OCI-LY1 (cell line): Measurements from ENCODE around the gene SLX4IP.

Experiments
- H2AFZ ChIP-seq: fragments of 200-600 bp; sonication (generic), shearing (Covaris generic); 2 replicates; pipeline ENCODE4 v1.6.0; 2014; ENCODE audit warnings: antibody characterized with exemption, mild to moderate bottlenecking, low read length
- H3F3A ChIP-seq: fragments of 200-600 bp; sonication (generic), shearing (Covaris generic); 2 replicates; pipeline ENCODE4 v1.6.0; 2014; ENCODE audit warnings: mild to moderate bottlenecking, antibody characterized with exemption, low read length, moderate library complexity; ENCODE audit not compliant: insufficient read depth
- H3K27ac ChIP-seq: fragments of 200-600 bp; sonication (generic); 2 replicates; pipeline ENCODE4 v1.5.1; 2014; ENCODE audit warnings: low read length, mixed run types, mild to moderate bottlenecking, low read depth; ENCODE audit not compliant: poor library complexity, severe bottlenecking
- H3K27me3 ChIP-seq: fragments of 200-600 bp; sonication (generic); 2 replicates; pipeline ENCODE4 v1.6.0; 2014; ENCODE audit warnings: antibody characterized with exemption, mild to moderate bottlenecking, low read length, moderate library complexity; ENCODE audit not compliant: insufficient read depth
- H3K36me3 ChIP-seq: fragments of 200-600 bp; sonication (generic); 2 replicates; pipeline ENCODE4 v1.6.1; 2014; ENCODE audit warnings: mild to moderate bottlenecking, antibody characterized with exemption, low read length, moderate library complexity, mixed read lengths; ENCODE audit not compliant: insufficient read depth
- H3K4me1 ChIP-seq: fragments of 200-600 bp; sonication (generic); 2 replicates; pipeline ENCODE4 v1.5.1; 2014; ENCODE audit warnings: mild to moderate bottlenecking, low read length, moderate library complexity; ENCODE audit not compliant: insufficient read depth, severe bottlenecking
- H3K4me2 ChIP-seq: fragments of 200-600 bp; sonication (generic), shearing (Covaris generic); 2 replicates; pipeline ENCODE4 v1.6.1; 2014; ENCODE audit warnings: low read length
- H3K4me3 ChIP-seq: fragments of 200-600 bp; sonication (generic); 2 replicates; pipeline ENCODE4 v1.5.1; 2014; ENCODE audit warnings: low read length, low read depth, mild to moderate bottlenecking, mixed read lengths; ENCODE audit not compliant: poor library complexity, severe bottlenecking
- H3K79me2 ChIP-seq: fragments of 200-600 bp; shearing (Covaris generic); 2 replicates; pipeline ENCODE4 v1.6.1; 2016; ENCODE audit warnings: mixed run types, low read length, mixed read lengths; ENCODE audit not compliant: insufficient read depth
- H3K9ac ChIP-seq: fragments of 200-600 bp; sonication (generic), shearing (Covaris generic); 2 replicates; pipeline ENCODE4 v1.6.1; 2014; ENCODE audit warnings: mild to moderate bottlenecking, low read length, mixed read lengths
- H3K9me2 ChIP-seq: fragments of 200-600 bp; sonication (generic), shearing (Covaris generic); 2 replicates; pipeline ENCODE4 v1.6.1; 2014; ENCODE audit warnings: low read depth, mild to moderate bottlenecking, low read length, mixed read lengths
- H3K9me3 ChIP-seq: fragments of 200-600 bp; shearing (Covaris generic); 2 replicates; pipeline ENCODE4 v1.6.1; 2014; ENCODE audit warnings: low read length, mixed read lengths
- H4K20me1 ChIP-seq: fragments of 200-600 bp; sonication (generic), shearing (Covaris generic); 2 replicates; pipeline ENCODE4 v1.6.0; 2016; ENCODE audit warnings: mild to moderate bottlenecking, low read length; ENCODE audit not compliant: insufficient read depth
- CTCF ChIP-seq: fragments of 200-600 bp; sonication (generic), shearing (Covaris generic); IDR thresholded peaks from 2 replicates; pipeline ENCODE4 v1.5.1; 2017; ENCODE audit warnings: mild to moderate bottlenecking, antibody characterized with exemption, low read length, moderate library complexity, mixed read lengths
- EZH2 ChIP-seq: fragments of 200-600 bp; sonication (generic), shearing (Covaris generic); IDR thresholded peaks from 2 replicates; pipeline ENCODE4 v1.8.0; 2017; ENCODE audit warnings: borderline replicate concordance, mixed run types, mild to moderate bottlenecking, antibody characterized with exemption, low read length, moderate library complexity, mixed read lengths

Gene SLX4IP

GRCh38 chr20:10434832-10435812 is at the start of gene SLX4IP:
SLX4IP (plus strand) TSS chr20:10435305; CDS start chr20:10458205, 22,900 bp downstream.
- Histone ChIP-seq H3K9me3 (no peaks in the 10 kb centered on the region), H2AFZ (peak within 1 kb of the TSS; percentile 92), H3F3A (no peaks in the 10 kb centered on the region), H3K27me3 (no peaks in the 10 kb centered on the region), H3K4me3 (peak within 1 kb of the TSS; percentile 98), H3K4me1 (peaks cover 54% of the 10 kb centered on the region), H3K36me3 (peaks cover 8% of the 10 kb centered on the region; the same call in 1 of the 2 replicates), H3K9me2 (no peaks in the 10 kb centered on the region), H3K4me2 (peak within 1 kb of the TSS; percentile 96), H3K9ac (peak within 1 kb of the TSS; percentile 98), H4K20me1 (no peaks in the 10 kb centered on the region), H3K79me2 (peaks cover 39% of the 10 kb centered on the region), H3K27ac (peak within 1 kb of the TSS; percentile 94)
- TF ChIP-seq CTCF (no peak), EZH2 (no peak)

- no peak overlapping the region for H3K9ac ChIP-seq
- TF ChIP-seq CTCF: no peak
- TF ChIP-seq EZH2: no peak
- H4K20me1 ChIP-seq: no peaks in the 10 kb centered on the region
- H3K9me2 ChIP-seq: no peaks in the 10 kb centered on the region
- no peaks in the 10 kb centered on the region for H3K9me3 ChIP-seq
- no peak overlapping the region for H2AFZ ChIP-seq
- no peak overlapping the region for H3K4me3 ChIP-seq
- H3K36me3 ChIP-seq: no peaks in the 10 kb centered on the region
- H3K4me2 ChIP-seq: no peak overlapping the region
- H3K79me2 ChIP-seq: no peaks in the 10 kb centered on the region
- H3K27me3 ChIP-seq: no peaks in the 10 kb centered on the region
- H3K4me1 ChIP-seq: no peaks in the 10 kb centered on the region
- no peak overlapping the region for H3K27ac ChIP-seq
- H3F3A ChIP-seq: no peaks in the 10 kb centered on the region
Measured at GRCh38 chr20:10385850-10386544, 49.1 kb upstream of the SLX4IP start.

- Histone ChIP-seq H3F3A (no peaks in the 10 kb centered on the region), H3K9ac (no peak overlapping the region), H3K9me2 (no peaks in the 10 kb centered on the region), H4K20me1 (no peaks in the 10 kb centered on the region), H3K79me2 (no peaks in the 10 kb centered on the region), H3K9me3 (no peaks in the 10 kb centered on the region), H2AFZ (no peak overlapping the region), H3K36me3 (no peaks in the 10 kb centered on the region), H3K4me1 (no peaks in the 10 kb centered on the region), H3K4me3 (no peak overlapping the region), H3K4me2 (no peak overlapping the region), H3K27me3 (no peaks in the 10 kb centered on the region), H3K27ac (no peak overlapping the region)
- TF ChIP-seq EZH2 (no peak), CTCF (no peak)
Measured at GRCh38 chr20:10387686-10388085, 47.4 kb upstream of the SLX4IP start.
